ENCODE measurements around the gene ATP6AP1. TPM values are rescaled to one million over a fixed set of nuclear protein-coding genes. Genes with fewer than 3 reads are reported as not detected.

Gene ATP6AP1
- total and polyA plus RNA-seq, 2 donors (not counting 3 experiments of a cell fraction or from before 2014, with no cell fraction given): 145 to 322 TPM

GRCh38 chrX:154467556-154467955, 39.1 kb downstream of the ATP6AP1 start:
- FAIRE-seq (no peak), DNase-seq (ENCODE audit: low read depth, low spot score) (no peak)
- H3K27ac ChIP-seq (ENCODE audit: insufficient read depth, low read depth, low read length): no peak overlapping the region
- ChIA-PET POLR2A (no interaction called here), CTCF (no interaction called here)
- no peak overlapping the region for H3K4me2 ChIP-seq (ENCODE audit: insufficient read depth, low read length)
- intact Hi-C loops (cut with micrococcal nuclease): no loop called here
- no peaks in the 10 kb centered on the region for H3K9me3 ChIP-seq (replicated peaks; ENCODE audit: control insufficient read depth, insufficient read depth, low read length)
- no TSS peak for BruUV-seq (replicated peaks)
- H3K36me3 ChIP-seq (ENCODE audit: control insufficient read depth in 2 of 2, extremely low read depth in 1 of 2, insufficient read depth in 2 of 2, low read length in 2 of 2): peaks cover 0 to 46% of the 10 kb centered on the region in 2 experiments
- H3K9me1 ChIP-seq (replicated peaks; ENCODE audit: control insufficient read depth, extremely low read depth, insufficient read depth, low read length): no peaks in the 10 kb centered on the region
- H3K9ac ChIP-seq (replicated peaks; ENCODE audit: extremely low read depth, insufficient read depth, low read length): no peak overlapping the region
- H3K4me3 ChIP-seq (replicated peaks in 1 of 3; ENCODE audit: insufficient read depth in 1 of 3, low read depth in 1 of 3, low read length in 3 of 3): no peak overlapping the region
- no peak for TF ChIP-seq CTCF (IDR thresholded peaks at IDR 0.05; ENCODE audit: extremely low read depth in 1 of 2, insufficient read depth in 1 of 2, low read depth in 1 of 2, low read length in 2 of 2)
- TF ChIP-seq MAX (IDR thresholded peaks at IDR 0.05; ENCODE audit: insufficient read depth, insufficient read length): no peak
- no peak for TF ChIP-seq MYC (IDR thresholded peaks at IDR 0.05; ENCODE audit: low read depth, low read length)
- no peak for TF ChIP-seq FOS (IDR thresholded peaks at IDR 0.05; ENCODE audit: borderline replicate concordance, insufficient read depth, low read length)
- TF ChIP-seq POLR2A (IDR thresholded peaks at IDR 0.05; ENCODE audit: low read depth, low read length): no peak
- no peak for TF ChIP-seq POLR2AphosphoS5 (IDR thresholded peaks at IDR 0.05; ENCODE audit: insufficient read depth, low read depth, low read length)
- no peak for TF ChIP-seq EZH2 (IDR thresholded peaks at IDR 0.05; ENCODE audit: borderline replicate concordance, low read depth, low read length, severe bottlenecking)
- TF ChIP-seq GATA2 (IDR thresholded peaks at IDR 0.05; ENCODE audit: insufficient read depth, insufficient read length, low read depth, low read length): no peak
- no peak for TF ChIP-seq JUN (IDR thresholded peaks at IDR 0.05; ENCODE audit: borderline replicate concordance, insufficient read depth, insufficient read length, low read depth)
- no peaks in the 10 kb centered on the region for H4K20me1 ChIP-seq (replicated peaks; ENCODE audit: control insufficient read depth, extremely low read depth, insufficient read depth, low read length)
- no peaks in the 10 kb centered on the region for H3K27me3 ChIP-seq (ENCODE audit: control insufficient read depth in 2 of 2, insufficient read depth in 2 of 2, low read length in 2 of 2)
- H3K4me1 ChIP-seq (ENCODE audit: control insufficient read depth, extremely low read depth, insufficient read depth, low read length): no peaks in the 10 kb centered on the region
- no peaks in the 10 kb centered on the region for H3K79me2 ChIP-seq (ENCODE audit: control insufficient read depth, insufficient read depth, low read length)
- H2AFZ ChIP-seq (ENCODE audit: low read depth, low read length): no peak overlapping the region
- dilution Hi-C loops (cut with MboI; ENCODE audit: extremely low pct_ligation_motif_present, low sequenced_read_pairs): no loop called here
